Omental fat pad (tissue), 4 donors: ENCODE data around the gene SH2D1B. TPM values are rescaled to one million over a fixed set of nuclear protein-coding genes. Genes with fewer than 3 reads are reported as not detected.

ENCODE experiments used
- ATAC-seq: fragments of 150-250 bp; one replicate; pipeline ENCODE4 v1.9.1; 2016; ENCODE audit warnings: mild to moderate bottlenecking, moderate library complexity; ENCODE audit not compliant: low FRiP score
- DNase-seq: peaks from one replicate; pipeline ENCODE4 v3.0.0-alpha.2; 2019; ENCODE audit warnings: low spot score
- CTCF ChIP-seq, 3 donors: fragments of 450-650 bp; IDR thresholded peaks; one replicate each; pipeline ENCODE4 v1.5.1; 2016 to 2017; ENCODE audit warnings: antibody characterized with exemption in 3 of 3, mild to moderate bottlenecking in 3 of 3, moderate library complexity in 2 of 3
- total RNA-seq, 4 donors: library from RNA; depleted of rRNA; stranded (reverse); fragments of >200 nt; gene quantifications; one replicate each; pipeline ENCODE4 v1.1.0, GENCODE V29; 2016

SH2D1B gene
- total RNA-seq, 4 donors from 2014 or later, result 0.12 to 0.47 (median 0.25) TPM

- ATAC-seq (no peak), DNase-seq (no peak)
- no peak for TF ChIP-seq CTCF (IDR thresholded peaks at IDR 0.05)
Measured at GRCh38 chr1:162397943-162398560, 13.9 kb downstream of the SH2D1B start.

GRCh38 chr1:162397039-162397448, 14.9 kb downstream of the SH2D1B start:
- DNase-seq (no peak), ATAC-seq (peak; percentile 85)
- TF ChIP-seq CTCF (IDR thresholded peaks at IDR 0.05), result no peak

GRCh38 chr1:162396201-162396906, 15.6 kb downstream of the SH2D1B start:
- TF ChIP-seq CTCF (IDR thresholded peaks at IDR 0.05), result no peak
- ATAC-seq (no peak), DNase-seq (no peak)

- TF ChIP-seq CTCF (IDR thresholded peaks at IDR 0.05), result peak in 2 of 3 donors; percentile 65 to 80
- ATAC-seq (no peak), DNase-seq (no peak)
Measured at GRCh38 chr1:162391790-162392563, 20.0 kb downstream of the SH2D1B start.

GRCh38 chr1:162390396-162391185, 21.3 kb downstream of the SH2D1B start:
- DNase-seq (no peak), ATAC-seq (no peak)
- TF ChIP-seq CTCF (IDR thresholded peaks at IDR 0.05), result no peak

- ATAC-seq (no peak), DNase-seq (no peak)
- no peak for TF ChIP-seq CTCF (IDR thresholded peaks at IDR 0.05)
Measured at GRCh38 chr1:162389971-162390370, 22.0 kb downstream of the SH2D1B start.
